Liver (tissue), 9 donors: ENCODE results near the gene FRAS1. TPM values are rescaled to one million over a fixed set of nuclear protein-coding genes. Genes with fewer than 3 reads are reported as not detected.

ENCODE experiments used
- DNase-seq: peaks from one replicate; pipeline ENCODE4 v3.0.0-alpha.2; 2017; ENCODE audit warnings: low spot score
- H3K27ac ChIP-seq, 2 donors: one replicate each; pipeline ENCODE4 v1.7.0; 2013; ENCODE audit warnings: inconsistent platforms in 2 of 2, low read length in 2 of 2, control low read depth in 1 of 2, low read depth in 1 of 2, mild to moderate bottlenecking in 1 of 2
- H3K27me3 ChIP-seq, 4 donors: one replicate each; pipeline versions ENCODE4 v1.6.1 to v1.7.0; 2013; ENCODE audit warnings: low read length in 3 of 4, inconsistent platforms in 1 of 4, mild to moderate bottlenecking in 1 of 4, moderate library complexity in 1 of 4; ENCODE audit not compliant: control insufficient read depth in 4 of 4, insufficient read depth in 4 of 4
- H3K36me3 ChIP-seq, 4 donors: one replicate each; pipeline versions ENCODE4 v1.6.1 to v1.7.0; 2013; ENCODE audit warnings: low read length in 3 of 4, mild to moderate bottlenecking in 3 of 4, low read depth in 1 of 4, moderate library complexity in 1 of 4; ENCODE audit not compliant: control insufficient read depth in 4 of 4, insufficient read depth in 3 of 4
- H3K4me1 ChIP-seq, 4 donors: one replicate each; pipeline versions ENCODE4 v1.6.1 to v1.7.0; 2013; ENCODE audit warnings: low read length in 3 of 4, mild to moderate bottlenecking in 3 of 4, moderate library complexity in 1 of 4; ENCODE audit not compliant: control insufficient read depth in 4 of 4, insufficient read depth in 4 of 4
- H3K4me3 ChIP-seq, 3 donors: one replicate each; pipeline versions ENCODE4 v1.6.1 to v1.7.0; 2013; ENCODE audit warnings: low read length in 3 of 3, control low read depth in 1 of 3, low read depth in 1 of 3, mild to moderate bottlenecking in 1 of 3
- H3K9ac ChIP-seq, 2 donors: one replicate each; pipeline ENCODE4 v1.7.0; 2013; ENCODE audit warnings: low read length in 2 of 2, mild to moderate bottlenecking in 2 of 2, moderate library complexity in 2 of 2, control low read depth in 1 of 2, low read depth in 1 of 2
- H3K9me3 ChIP-seq, 4 donors: one replicate each; pipeline versions ENCODE4 v1.6.1 to v1.7.0; 2013; ENCODE audit warnings: low read length in 3 of 4; ENCODE audit not compliant: control insufficient read depth in 4 of 4
- EGR1 ChIP-seq, 2 donors: IDR thresholded peaks; 2 replicates each; pipeline ENCODE4 v1.6.1; 2016 to 2018; ENCODE audit warnings: antibody characterized with exemption in 2 of 2, low read depth in 2 of 2
- FOXA1 ChIP-seq: IDR thresholded peaks from 2 replicates; pipeline ENCODE4 v1.6.1; 2016; ENCODE audit warnings: antibody characterized with exemption
- FOXA2 ChIP-seq: IDR thresholded peaks from 2 replicates; pipeline ENCODE4 v1.6.1; 2016; ENCODE audit warnings: antibody characterized with exemption
- GABPA ChIP-seq, 2 donors: IDR thresholded peaks in 1 of 2; conservative IDR thresholded peaks in 1 of 2; 2 replicates each; pipeline ENCODE4 v1.6.1; 2016; ENCODE audit warnings: antibody characterized with exemption in 2 of 2, mild to moderate bottlenecking in 1 of 2, moderate library complexity in 1 of 2
- HNF4A ChIP-seq, 2 donors: conservative IDR thresholded peaks; 2 replicates each; pipeline ENCODE4 v1.6.1; 2016; ENCODE audit warnings: antibody characterized with exemption in 2 of 2, mild to moderate bottlenecking in 2 of 2
- HNF4G ChIP-seq: IDR thresholded peaks from 2 replicates; pipeline ENCODE4 v1.6.1; 2016; ENCODE audit warnings: antibody characterized with exemption
- JUND ChIP-seq, 2 donors: IDR thresholded peaks; 2 replicates each; pipeline ENCODE4 v1.6.1; 2016; ENCODE audit warnings: antibody characterized with exemption in 2 of 2
- NR2F2 ChIP-seq: IDR thresholded peaks from 2 replicates; pipeline ENCODE4 v1.6.1; 2016; ENCODE audit warnings: antibody characterized with exemption
- RAD21 ChIP-seq, 2 donors: IDR thresholded peaks; 2 replicates each; pipeline ENCODE4 v1.6.1; 2016; ENCODE audit warnings: antibody characterized with exemption in 2 of 2, mild to moderate bottlenecking in 2 of 2
- RXRA ChIP-seq, 2 donors: IDR thresholded peaks; 2 replicates each; pipeline ENCODE4 v1.6.1; 2017 to 2018; ENCODE audit warnings: antibody characterized with exemption in 2 of 2, mild to moderate bottlenecking in 1 of 2
- SP1 ChIP-seq: IDR thresholded peaks from 2 replicates; pipeline ENCODE4 v1.6.1; 2018; ENCODE audit warnings: antibody characterized with exemption, mild to moderate bottlenecking
- TAF1 ChIP-seq: conservative IDR thresholded peaks from 2 replicates; pipeline ENCODE4 v1.6.1; 2016; ENCODE audit warnings: antibody characterized with exemption, mild to moderate bottlenecking
- YY1 ChIP-seq: IDR thresholded peaks from 2 replicates; pipeline ENCODE4 v1.6.1; 2016; ENCODE audit warnings: antibody characterized with exemption, mild to moderate bottlenecking
- WGBS: extraction: QIAGEN DNeasy Blood & Tissue Kit; methylation state at CpG from one replicate; pipeline ENCODE4 v1.1.7; 2013; 5-methylcytosine and 5-hydroxymethylcytosine counted together
- polyA plus RNA-seq, 2 donors: library from polyadenylated mRNA; stranded (reverse) in 1 of 2; unstranded in 1 of 2; fragments of 200-250 nt in 1 of 2; fragments of >200 nt in 1 of 2; fragmentation: Nextera tagmentation in 1 of 2; extraction: Ambion mirVana in 1 of 2; gene quantifications; one replicate each; pipeline versions ENCODE4 v1.2.1 to v1.2.3, GENCODE V29; 2013 to 2015
- total RNA-seq, 2 donors: library from RNA; depleted of rRNA; stranded (reverse); fragments of >200 nt; gene quantifications; one replicate each; pipeline ENCODE4 v1.2.3, GENCODE V29; 2014
- TF ChIP-seq, protein P1 (sequence below): IDR thresholded peaks from 2 replicates; pipeline ENCODE4 v1.6.1; 2016; ENCODE audit warnings: antibody characterized with exemption
- TF ChIP-seq, protein P2 (sequence below): fragments of 150-350 bp; IDR thresholded peaks from 2 replicates; pipeline ENCODE4 v1.5.1; 2017; ENCODE audit warnings: improper control_type of control experiment, low read depth, low read length; ENCODE audit not compliant: missing input control
- TF ChIP-seq, protein P3 (sequence below): IDR thresholded peaks from 2 replicates; pipeline ENCODE4 v1.6.1; 2016; ENCODE audit warnings: antibody characterized with exemption, mild to moderate bottlenecking
- TF ChIP-seq, protein P4 (sequence below): IDR thresholded peaks from 2 replicates; pipeline ENCODE4 v1.6.1; 2016; ENCODE audit warnings: antibody characterized with exemption
- TF ChIP-seq, protein P5 (sequence below): IDR thresholded peaks from 2 replicates; pipeline ENCODE4 v1.6.1; 2016; ENCODE audit warnings: antibody characterized with exemption
- donor health status: healthy.
- donor health status: healthy.
- donor health status: healthy.
- donor health status: healthy.
- donor health status: healthy.

The FRAS1 gene
- total and polyA plus RNA-seq, 4 donors: 0.08 to 6.0 (median 1.1) TPM

DNA sequence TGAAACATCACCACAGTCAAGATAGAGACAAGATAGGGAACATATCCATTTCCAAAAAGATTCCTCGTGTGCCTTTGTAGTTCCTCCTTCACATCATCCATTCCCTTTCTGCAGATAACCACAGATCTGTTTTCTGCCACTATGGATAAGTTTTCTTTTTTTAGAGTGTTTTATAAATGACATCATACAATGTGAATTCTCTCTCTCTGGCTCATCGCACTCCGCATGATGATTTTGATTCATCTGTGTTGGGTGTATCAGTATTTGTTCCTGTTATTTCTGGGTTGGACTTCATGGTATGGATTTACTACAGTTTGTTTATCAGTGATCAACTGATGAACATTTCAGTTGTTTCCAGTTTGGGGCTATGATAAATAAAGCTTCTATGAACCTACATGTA lies 471.2 kb downstream of the FRAS1 start:
- Histone ChIP-seq H3K9me3 (no peaks in the 10 kb centered on the region), H3K9ac (no peak overlapping the region), H3K27me3 (peaks cover 0 to under 1% (median 0%) of the 10 kb centered on the region in 4 donors), H3K4me1 (no peaks in the 10 kb centered on the region), H3K4me3 (no peak overlapping the region), H3K36me3 (no peaks in the 10 kb centered on the region), H3K27ac (no peak overlapping the region)
- 74% methylated on average over 3 of the region's 3 CpGs for WGBS
- TF ChIP-seq, protein P1, sequence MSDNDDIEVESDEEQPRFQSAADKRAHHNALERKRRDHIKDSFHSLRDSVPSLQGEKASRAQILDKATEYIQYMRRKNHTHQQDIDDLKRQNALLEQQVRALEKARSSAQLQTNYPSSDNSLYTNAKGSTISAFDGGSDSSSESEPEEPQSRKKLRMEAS: no peak
- TF ChIP-seq RXRA (IDR thresholded peaks at IDR 0.05): no peak
- TF ChIP-seq, protein P2, sequence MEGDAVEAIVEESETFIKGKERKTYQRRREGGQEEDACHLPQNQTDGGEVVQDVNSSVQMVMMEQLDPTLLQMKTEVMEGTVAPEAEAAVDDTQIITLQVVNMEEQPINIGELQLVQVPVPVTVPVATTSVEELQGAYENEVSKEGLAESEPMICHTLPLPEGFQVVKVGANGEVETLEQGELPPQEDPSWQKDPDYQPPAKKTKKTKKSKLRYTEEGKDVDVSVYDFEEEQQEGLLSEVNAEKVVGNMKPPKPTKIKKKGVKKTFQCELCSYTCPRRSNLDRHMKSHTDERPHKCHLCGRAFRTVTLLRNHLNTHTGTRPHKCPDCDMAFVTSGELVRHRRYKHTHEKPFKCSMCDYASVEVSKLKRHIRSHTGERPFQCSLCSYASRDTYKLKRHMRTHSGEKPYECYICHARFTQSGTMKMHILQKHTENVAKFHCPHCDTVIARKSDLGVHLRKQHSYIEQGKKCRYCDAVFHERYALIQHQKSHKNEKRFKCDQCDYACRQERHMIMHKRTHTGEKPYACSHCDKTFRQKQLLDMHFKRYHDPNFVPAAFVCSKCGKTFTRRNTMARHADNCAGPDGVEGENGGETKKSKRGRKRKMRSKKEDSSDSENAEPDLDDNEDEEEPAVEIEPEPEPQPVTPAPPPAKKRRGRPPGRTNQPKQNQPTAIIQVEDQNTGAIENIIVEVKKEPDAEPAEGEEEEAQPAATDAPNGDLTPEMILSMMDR: no peak
- no peak for TF ChIP-seq JUND (IDR thresholded peaks at IDR 0.05)
- TF ChIP-seq GABPA (IDR thresholded peaks at IDR 0.05 in 1 of 2, conservative IDR thresholded peaks at IDR 0.05 in 1 of 2): no peak
- TF ChIP-seq, protein P3, sequence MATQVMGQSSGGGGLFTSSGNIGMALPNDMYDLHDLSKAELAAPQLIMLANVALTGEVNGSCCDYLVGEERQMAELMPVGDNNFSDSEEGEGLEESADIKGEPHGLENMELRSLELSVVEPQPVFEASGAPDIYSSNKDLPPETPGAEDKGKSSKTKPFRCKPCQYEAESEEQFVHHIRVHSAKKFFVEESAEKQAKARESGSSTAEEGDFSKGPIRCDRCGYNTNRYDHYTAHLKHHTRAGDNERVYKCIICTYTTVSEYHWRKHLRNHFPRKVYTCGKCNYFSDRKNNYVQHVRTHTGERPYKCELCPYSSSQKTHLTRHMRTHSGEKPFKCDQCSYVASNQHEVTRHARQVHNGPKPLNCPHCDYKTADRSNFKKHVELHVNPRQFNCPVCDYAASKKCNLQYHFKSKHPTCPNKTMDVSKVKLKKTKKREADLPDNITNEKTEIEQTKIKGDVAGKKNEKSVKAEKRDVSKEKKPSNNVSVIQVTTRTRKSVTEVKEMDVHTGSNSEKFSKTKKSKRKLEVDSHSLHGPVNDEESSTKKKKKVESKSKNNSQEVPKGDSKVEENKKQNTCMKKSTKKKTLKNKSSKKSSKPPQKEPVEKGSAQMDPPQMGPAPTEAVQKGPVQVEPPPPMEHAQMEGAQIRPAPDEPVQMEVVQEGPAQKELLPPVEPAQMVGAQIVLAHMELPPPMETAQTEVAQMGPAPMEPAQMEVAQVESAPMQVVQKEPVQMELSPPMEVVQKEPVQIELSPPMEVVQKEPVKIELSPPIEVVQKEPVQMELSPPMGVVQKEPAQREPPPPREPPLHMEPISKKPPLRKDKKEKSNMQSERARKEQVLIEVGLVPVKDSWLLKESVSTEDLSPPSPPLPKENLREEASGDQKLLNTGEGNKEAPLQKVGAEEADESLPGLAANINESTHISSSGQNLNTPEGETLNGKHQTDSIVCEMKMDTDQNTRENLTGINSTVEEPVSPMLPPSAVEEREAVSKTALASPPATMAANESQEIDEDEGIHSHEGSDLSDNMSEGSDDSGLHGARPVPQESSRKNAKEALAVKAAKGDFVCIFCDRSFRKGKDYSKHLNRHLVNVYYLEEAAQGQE: no peak
- TF ChIP-seq, protein P4, sequence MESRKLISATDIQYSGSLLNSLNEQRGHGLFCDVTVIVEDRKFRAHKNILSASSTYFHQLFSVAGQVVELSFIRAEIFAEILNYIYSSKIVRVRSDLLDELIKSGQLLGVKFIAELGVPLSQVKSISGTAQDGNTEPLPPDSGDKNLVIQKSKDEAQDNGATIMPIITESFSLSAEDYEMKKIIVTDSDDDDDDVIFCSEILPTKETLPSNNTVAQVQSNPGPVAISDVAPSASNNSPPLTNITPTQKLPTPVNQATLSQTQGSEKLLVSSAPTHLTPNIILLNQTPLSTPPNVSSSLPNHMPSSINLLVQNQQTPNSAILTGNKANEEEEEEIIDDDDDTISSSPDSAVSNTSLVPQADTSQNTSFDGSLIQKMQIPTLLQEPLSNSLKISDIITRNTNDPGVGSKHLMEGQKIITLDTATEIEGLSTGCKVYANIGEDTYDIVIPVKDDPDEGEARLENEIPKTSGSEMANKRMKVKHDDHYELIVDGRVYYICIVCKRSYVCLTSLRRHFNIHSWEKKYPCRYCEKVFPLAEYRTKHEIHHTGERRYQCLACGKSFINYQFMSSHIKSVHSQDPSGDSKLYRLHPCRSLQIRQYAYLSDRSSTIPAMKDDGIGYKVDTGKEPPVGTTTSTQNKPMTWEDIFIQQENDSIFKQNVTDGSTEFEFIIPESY: no peak
- no peak for TF ChIP-seq SP1
- TF ChIP-seq NR2F2: no peak
- no peak for TF ChIP-seq HNF4G
- TF ChIP-seq, protein P5, sequence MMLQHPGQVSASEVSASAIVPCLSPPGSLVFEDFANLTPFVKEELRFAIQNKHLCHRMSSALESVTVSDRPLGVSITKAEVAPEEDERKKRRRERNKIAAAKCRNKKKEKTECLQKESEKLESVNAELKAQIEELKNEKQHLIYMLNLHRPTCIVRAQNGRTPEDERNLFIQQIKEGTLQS: no peak
- no peak for TF ChIP-seq FOXA1
- no peak for TF ChIP-seq EGR1 (IDR thresholded peaks at IDR 0.05; ENCODE audit: low read depth in 2 of 2)
- no peak for TF ChIP-seq HNF4A (conservative IDR thresholded peaks at IDR 0.05)
- no peak for DNase-seq

DNA sequence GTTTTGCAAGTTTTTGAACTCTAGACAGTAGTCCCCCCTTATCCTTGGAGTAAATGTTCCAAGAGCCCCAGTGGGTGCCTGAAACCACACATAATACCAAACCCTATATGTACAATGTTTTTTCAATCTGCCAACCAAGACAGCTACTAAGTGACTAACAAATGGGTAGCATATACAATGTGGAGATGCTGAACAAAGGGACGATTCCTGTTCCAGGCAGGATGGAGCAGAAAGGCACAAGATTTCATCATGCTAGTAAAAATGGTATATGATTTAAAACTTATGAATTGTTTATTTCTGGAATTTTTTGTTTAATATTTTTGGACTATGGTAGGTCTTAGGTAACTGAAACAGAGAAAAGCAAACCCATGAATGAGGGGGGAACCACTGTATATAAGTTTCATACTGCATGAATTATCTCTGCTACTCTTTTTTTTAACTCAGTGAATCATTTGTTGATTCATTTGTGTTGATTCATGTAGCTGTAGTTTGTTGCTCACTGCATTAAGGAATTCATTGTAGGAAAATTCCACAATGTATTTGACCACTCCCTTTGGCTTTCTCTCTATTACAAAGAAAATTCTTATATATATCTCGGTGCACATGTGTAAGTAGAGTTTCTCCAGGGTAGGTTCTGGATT lies 472.6 kb downstream of the FRAS1 start:
- TF ChIP-seq RAD21 (IDR thresholded peaks at IDR 0.05) (no peak), FOXA2 (no peak), JUND (IDR thresholded peaks at IDR 0.05) (no peak), HNF4G (no peak), YY1 (no peak), TAF1 (no peak), NR2F2 (no peak)
- TF ChIP-seq, protein P1: no peak
- TF ChIP-seq, protein P5: no peak
- Histone ChIP-seq H3K27me3 (peaks cover 0 to 4% (median 0%) of the 10 kb centered on the region in 4 donors), H3K9ac (no peak overlapping the region), H3K4me3 (no peak overlapping the region), H3K27ac (no peak overlapping the region), H3K4me1 (no peaks in the 10 kb centered on the region), H3K9me3 (no peaks in the 10 kb centered on the region), H3K36me3 (no peaks in the 10 kb centered on the region)
- DNase-seq: no peak
- 88% methylated on average over 2 of the region's 2 CpGs for WGBS
